GM19351 (cell line): ENCODE measurements around the gene VDAC1.
"Not testable (repeated sequence)": the region's sequence is repeated elsewhere in the genome, so short reads cannot be mapped to it uniquely, and the experiment has no call there.

Experiments
- ATAC-seq: cut with Tn5 transposase; IDR thresholded peaks from one replicate; pipeline ENCODE4 v1.9.1; 2021; ENCODE audit warnings: mild to moderate bottlenecking, moderate library complexity; ENCODE audit not compliant: unreplicated experiment

Gene VDAC1

GRCh38 chr5:133996683-133997252 lies 8.0 kb downstream of the VDAC1 start:
- ATAC-seq, result no peak

- no peak for ATAC-seq
Measured at GRCh38 chr5:133995883-133996563, 8.8 kb downstream of the VDAC1 start.

- no peak for ATAC-seq
Measured at GRCh38 chr5:133995341-133995740, 9.4 kb downstream of the VDAC1 start.

GRCh38 chr5:133994990-133995333 lies 9.8 kb downstream of the VDAC1 start:
- ATAC-seq, result no peak

- ATAC-seq, result no peak
Measured at GRCh38 chr5:133994297-133994989, 10.3 kb downstream of the VDAC1 start.

GRCh38 chr5:133993185-133993936 lies 11.4 kb downstream of the VDAC1 start:
- ATAC-seq, result no peak

GRCh38 chr5:133992429-133993155 lies 12.2 kb downstream of the VDAC1 start:
- no peak for ATAC-seq

GRCh38 chr5:133991171-133991910 lies 13.4 kb downstream of the VDAC1 start:
- no peak for ATAC-seq

- ATAC-seq, result no peak
Measured at GRCh38 chr5:133990396-133990795, 14.4 kb downstream of the VDAC1 start.

GRCh38 chr5:133985540-133986180 lies 19.1 kb downstream of the VDAC1 start:
- no peak for ATAC-seq

- ATAC-seq, result no peak
Measured at GRCh38 chr5:133983674-133984073, 21.1 kb downstream of the VDAC1 start.

GRCh38 chr5:133981714-133982113 lies 23.1 kb downstream of the VDAC1 start:
- ATAC-seq, result no peak

GRCh38 chr5:133980652-133981051 lies 24.1 kb downstream of the VDAC1 start:
- no peak for ATAC-seq

GRCh38 chr5:133978943-133979342 lies 25.8 kb downstream of the VDAC1 start:
- no peak for ATAC-seq

- ATAC-seq, result no peak
Measured at GRCh38 chr5:133977858-133978257, 26.9 kb downstream of the VDAC1 start.

- no peak for ATAC-seq
Measured at GRCh38 chr5:133977161-133977787, 27.5 kb downstream of the VDAC1 start.

- ATAC-seq, result not testable (repeated sequence)
Measured at GRCh38 chr5:133975546-133975945, 29.2 kb downstream of the VDAC1 start.

GRCh38 chr5:133974142-133974541 lies 30.6 kb downstream of the VDAC1 start:
- no peak for ATAC-seq

GRCh38 chr5:133970325-133970909 lies 34.4 kb downstream of the VDAC1 start:
- ATAC-seq, result no peak
